ENCODE measurements around the gene SYP.

Gene SYP

GRCh38 chrX:49190821-49191573, 9.0 kb downstream of the SYP start (continued):
- TF ChIP-seq, protein P1, sequence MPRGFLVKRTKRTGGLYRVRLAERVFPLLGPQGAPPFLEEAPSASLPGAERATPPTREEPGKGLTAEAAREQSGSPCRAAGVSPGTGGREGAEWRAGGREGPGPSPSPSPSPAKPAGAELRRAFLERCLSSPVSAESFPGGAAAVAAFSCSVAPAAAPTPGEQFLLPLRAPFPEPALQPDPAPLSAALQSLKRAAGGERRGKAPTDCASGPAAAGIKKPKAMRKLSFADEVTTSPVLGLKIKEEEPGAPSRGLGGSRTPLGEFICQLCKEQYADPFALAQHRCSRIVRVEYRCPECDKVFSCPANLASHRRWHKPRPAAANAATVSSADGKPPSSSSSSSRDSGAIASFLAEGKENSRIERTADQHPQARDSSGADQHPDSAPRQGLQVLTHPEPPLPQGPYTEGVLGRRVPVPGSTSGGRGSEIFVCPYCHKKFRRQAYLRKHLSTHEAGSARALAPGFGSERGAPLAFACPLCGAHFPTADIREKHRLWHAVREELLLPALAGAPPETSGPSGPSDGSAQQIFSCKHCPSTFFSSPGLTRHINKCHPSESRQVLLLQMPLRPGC (tag by site-specific recombination; IDR thresholded peaks at IDR 0.05), result no peak
- TF ChIP-seq ZNF560 (tag by site-specific recombination; IDR thresholded peaks at IDR 0.05; ENCODE audit: borderline replicate concordance) (no peak), GFI1B (tag by site-specific recombination; IDR thresholded peaks at IDR 0.05) (no peak), KLF7 (tag by site-specific recombination; IDR thresholded peaks at IDR 0.05; ENCODE audit: borderline replicate concordance) (no peak; the same call in 1 of the 2 replicates), GLI4 (tag by site-specific recombination; IDR thresholded peaks at IDR 0.05) (no peak), ZNF335 (tag by site-specific recombination; conservative IDR thresholded peaks at IDR 0.05) (no peak), ZNF302 (tag by site-specific recombination; IDR thresholded peaks at IDR 0.05; ENCODE audit: low read depth) (no peak), ZNF580 (tag by site-specific recombination; IDR thresholded peaks at IDR 0.05) (peak; percentile 81; the same call in 1 of the 2 replicates), ZNF488 (tag by site-specific recombination; IDR thresholded peaks at IDR 0.05) (no peak), ZSCAN23 (tag by site-specific recombination; IDR thresholded peaks at IDR 0.05) (no peak)
- TF ChIP-seq, protein P2, sequence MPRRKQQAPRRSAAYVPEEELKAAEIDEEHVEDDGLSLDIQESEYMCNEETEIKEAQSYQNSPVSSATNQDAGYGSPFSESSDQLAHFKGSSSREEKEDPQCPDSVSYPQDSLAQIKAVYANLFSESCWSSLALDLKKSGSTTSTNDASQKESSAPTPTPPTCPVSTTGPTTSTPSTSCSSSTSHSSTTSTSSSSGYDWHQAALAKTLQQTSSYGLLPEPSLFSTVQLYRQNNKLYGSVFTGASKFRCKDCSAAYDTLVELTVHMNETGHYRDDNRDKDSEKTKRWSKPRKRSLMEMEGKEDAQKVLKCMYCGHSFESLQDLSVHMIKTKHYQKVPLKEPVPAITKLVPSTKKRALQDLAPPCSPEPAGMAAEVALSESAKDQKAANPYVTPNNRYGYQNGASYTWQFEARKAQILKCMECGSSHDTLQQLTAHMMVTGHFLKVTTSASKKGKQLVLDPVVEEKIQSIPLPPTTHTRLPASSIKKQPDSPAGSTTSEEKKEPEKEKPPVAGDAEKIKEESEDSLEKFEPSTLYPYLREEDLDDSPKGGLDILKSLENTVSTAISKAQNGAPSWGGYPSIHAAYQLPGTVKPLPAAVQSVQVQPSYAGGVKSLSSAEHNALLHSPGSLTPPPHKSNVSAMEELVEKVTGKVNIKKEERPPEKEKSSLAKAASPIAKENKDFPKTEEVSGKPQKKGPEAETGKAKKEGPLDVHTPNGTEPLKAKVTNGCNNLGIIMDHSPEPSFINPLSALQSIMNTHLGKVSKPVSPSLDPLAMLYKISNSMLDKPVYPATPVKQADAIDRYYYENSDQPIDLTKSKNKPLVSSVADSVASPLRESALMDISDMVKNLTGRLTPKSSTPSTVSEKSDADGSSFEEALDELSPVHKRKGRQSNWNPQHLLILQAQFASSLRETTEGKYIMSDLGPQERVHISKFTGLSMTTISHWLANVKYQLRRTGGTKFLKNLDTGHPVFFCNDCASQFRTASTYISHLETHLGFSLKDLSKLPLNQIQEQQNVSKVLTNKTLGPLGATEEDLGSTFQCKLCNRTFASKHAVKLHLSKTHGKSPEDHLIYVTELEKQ (tag by site-specific recombination; IDR thresholded peaks at IDR 0.05; ENCODE audit: borderline replicate concordance), result no peak

DNA sequence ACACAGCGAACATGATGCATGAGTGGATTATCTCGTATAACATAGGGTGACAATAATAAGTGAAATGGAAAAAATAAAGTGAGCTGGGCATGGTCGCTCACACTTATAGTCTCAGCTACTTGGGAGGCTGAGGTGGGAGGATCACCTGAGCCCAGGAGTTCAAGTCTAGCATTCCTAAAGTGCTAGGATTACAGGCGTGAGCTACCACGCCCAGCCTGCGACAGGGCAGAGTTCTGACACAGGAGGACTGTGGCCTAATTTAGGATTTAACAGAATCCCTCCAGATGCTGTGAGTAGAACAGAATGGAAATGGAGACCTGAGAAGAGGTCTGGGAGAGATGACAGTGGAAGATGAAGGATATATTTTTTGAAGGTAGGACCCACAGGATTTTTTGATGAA, 10.4 kb downstream of the SYP start:
- Histone ChIP-seq H3K4me3 (ENCODE audit: low read depth, low read length) (no peak overlapping the region), H3K4me1 (ENCODE audit: control insufficient read depth, insufficient read depth, low read length) (peaks cover 2% of the 10 kb centered on the region; the same call in 1 of the 2 replicates), H3K27ac (ENCODE audit: extremely low read depth, low read depth, low read length) (peak overlapping the region; percentile 8; the same call in 1 of the 2 replicates), H3K9me3 (ENCODE audit: control insufficient read depth, insufficient read depth, low read depth, low read length) (no peaks in the 10 kb centered on the region), H3K36me3 (ENCODE audit: control insufficient read depth in 2 of 2, insufficient read depth in 1 of 2, low read length in 2 of 2) (no peaks in the 10 kb centered on the region)
- TF ChIP-seq ZNF202 (tag by site-specific recombination; IDR thresholded peaks at IDR 0.05; ENCODE audit: borderline replicate concordance) (no peak), ZNF549 (tag by site-specific recombination; IDR thresholded peaks at IDR 0.05) (no peak), OVOL3 (tag by site-specific recombination; IDR thresholded peaks at IDR 0.05) (no peak), ZBTB1 (tag by site-specific recombination; IDR thresholded peaks at IDR 0.05) (no peak)
- POLR2A ChIA-PET, result interaction anchor here (0.7 to 2.0 kb wide), 2 partner anchors 17 to 356 kb away, joined by 3 to 11 read pairs; no protein-coding TSS in a partner anchor
- CTCF ChIA-PET, result interaction anchor here (0.5 to 1.3 kb wide), 4 partner anchors 22 to 507 kb away, joined by 3 to 4 read pairs (median 3); no protein-coding TSS in a partner anchor
